GM12891 (cell line): ENCODE data around the gene NET1.

Source experiments
- POLR2A ChIP-seq: IDR thresholded peaks from 2 replicates; pipeline ENCODE4 v1.6.1; 2011; ENCODE audit warnings: low read depth, low read length, control low read depth
- POLR2AphosphoS5 ChIP-seq: IDR thresholded peaks from 2 replicates; pipeline ENCODE4 v1.6.1; 2011; ENCODE audit warnings: low read depth, low read length, control low read depth
- SPI1 ChIP-seq: IDR thresholded peaks from 2 replicates; pipeline ENCODE4 v1.6.1; 2011; ENCODE audit warnings: low read depth, low read length, control low read depth
- TAF1 ChIP-seq: IDR thresholded peaks from 2 replicates; pipeline ENCODE4 v1.6.1; 2011; ENCODE audit warnings: low read depth, low read length, control low read depth

DNA sequence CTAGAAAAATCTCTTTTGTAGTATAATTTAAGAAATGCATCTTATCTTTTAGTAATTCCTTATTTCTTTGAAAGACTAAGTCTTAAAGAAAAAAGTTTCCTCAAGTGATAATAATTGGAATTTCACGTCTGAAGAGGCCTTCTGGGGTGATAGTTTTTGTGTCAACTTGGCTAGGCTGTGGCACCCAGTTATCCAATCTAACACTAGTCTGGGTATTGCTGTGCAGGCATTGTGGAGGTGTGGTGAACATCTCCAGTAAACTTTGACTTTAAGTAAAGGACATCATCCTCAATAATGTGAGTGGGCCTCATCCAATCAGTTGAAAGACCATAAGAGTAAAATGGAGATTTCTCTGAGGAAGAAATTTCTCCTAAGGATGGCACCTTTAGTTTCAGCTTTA, 5.4 kb upstream of the NET1 start:
- TF ChIP-seq SPI1 (no peak), POLR2AphosphoS5 (no peak), POLR2A (no peak), TAF1 (no peak)
